GM18870 (cell line): Measurements from ENCODE around the gene LMAN2.
A peak's percentile ranks its signal among the peaks of the same experiment; 100 is the strongest.

Source experiments
- ATAC-seq: cut with Tn5 transposase; IDR thresholded peaks from one replicate; pipeline ENCODE4 v1.9.1; 2021; ENCODE audit warnings: moderate library complexity; ENCODE audit not compliant: unreplicated experiment

Gene LMAN2, protein sequence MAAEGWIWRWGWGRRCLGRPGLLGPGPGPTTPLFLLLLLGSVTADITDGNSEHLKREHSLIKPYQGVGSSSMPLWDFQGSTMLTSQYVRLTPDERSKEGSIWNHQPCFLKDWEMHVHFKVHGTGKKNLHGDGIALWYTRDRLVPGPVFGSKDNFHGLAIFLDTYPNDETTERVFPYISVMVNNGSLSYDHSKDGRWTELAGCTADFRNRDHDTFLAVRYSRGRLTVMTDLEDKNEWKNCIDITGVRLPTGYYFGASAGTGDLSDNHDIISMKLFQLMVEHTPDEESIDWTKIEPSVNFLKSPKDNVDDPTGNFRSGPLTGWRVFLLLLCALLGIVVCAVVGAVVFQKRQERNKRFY

GRCh38 chr5:177351392-177352329 lies at the start of gene LMAN2:
LMAN2 (minus strand) TSS chr5:177351668; CDS start chr5:177351647, 21 bp downstream.
- peak; percentile 89 for ATAC-seq

DNA sequence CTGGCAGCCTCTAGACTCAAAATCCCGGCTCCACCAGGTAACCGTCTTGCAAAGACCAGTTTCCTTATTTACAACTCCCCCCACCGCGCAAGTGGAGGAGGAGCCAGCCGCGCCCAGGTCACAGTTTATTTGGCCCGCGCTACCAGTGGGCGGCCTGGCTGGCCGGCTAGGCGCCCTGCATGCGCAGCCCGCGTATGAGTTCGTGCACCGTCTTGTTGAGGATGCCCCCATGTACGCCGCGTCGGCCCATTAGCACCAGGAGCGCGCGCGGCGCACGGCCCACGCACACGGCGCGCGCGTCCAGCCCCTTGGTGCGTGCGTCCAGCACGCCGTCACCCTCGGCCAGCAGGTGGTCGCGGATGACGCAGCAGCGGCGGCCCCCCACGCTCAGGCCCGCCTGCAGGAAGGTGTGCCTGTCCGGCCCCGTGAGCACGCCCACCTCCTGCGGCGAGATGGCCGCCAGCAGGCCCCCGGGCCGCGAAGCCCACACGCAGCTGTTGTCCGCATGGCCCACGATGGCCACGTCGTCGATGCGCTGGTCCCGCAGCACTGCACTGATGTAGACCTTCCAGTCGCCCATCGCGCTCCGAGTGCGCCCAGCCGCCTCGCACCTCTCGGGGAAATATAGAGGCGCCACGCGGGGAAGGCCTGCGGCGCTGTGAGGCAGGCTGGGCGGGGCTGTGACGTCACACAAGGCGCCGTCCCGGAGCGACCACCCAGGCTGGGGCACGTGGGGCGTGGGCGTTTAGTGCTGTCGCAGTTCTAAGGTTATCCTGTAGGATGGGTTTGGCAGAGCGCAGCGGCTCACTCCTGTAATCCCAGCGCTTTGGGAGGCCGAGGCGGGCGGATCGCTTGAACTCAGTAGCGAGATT lies 48.8 kb upstream of the LMAN2 start, which contains the start of gene PFN3:
Gene PFN3 (minus strand): TSS at position 665 of the 872 bp plus-strand sequence. CDS start 85 bp downstream, at position 580.
- no peak for ATAC-seq

- ATAC-seq, result no peak
Observed at GRCh38 chr5:177397875-177398390, 46.5 kb upstream of the LMAN2 start.

DNA sequence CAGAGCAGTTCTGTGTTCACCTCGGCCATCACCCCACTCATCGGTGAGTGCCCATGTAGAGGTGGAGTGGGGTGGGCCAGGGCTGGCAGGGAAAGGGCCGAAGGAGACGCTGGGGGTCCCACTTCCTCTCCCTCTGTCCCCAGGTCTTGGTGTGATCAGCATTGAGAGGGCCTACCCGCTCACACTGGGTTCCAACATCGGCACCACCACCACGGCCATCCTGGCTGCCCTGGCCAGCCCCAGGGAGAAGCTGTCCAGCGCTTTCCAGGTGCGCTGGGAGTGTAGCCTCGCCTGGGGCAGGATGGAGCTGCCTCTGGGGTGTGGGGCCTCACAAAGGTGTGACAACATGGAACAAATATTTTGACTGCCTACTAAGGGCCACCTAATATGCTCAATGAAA lies 45.3 kb upstream of the LMAN2 start:
- ATAC-seq, result no peak

- ATAC-seq, result no peak
Observed at GRCh38 chr5:177396078-177396477, 44.6 kb upstream of the LMAN2 start.

DNA sequence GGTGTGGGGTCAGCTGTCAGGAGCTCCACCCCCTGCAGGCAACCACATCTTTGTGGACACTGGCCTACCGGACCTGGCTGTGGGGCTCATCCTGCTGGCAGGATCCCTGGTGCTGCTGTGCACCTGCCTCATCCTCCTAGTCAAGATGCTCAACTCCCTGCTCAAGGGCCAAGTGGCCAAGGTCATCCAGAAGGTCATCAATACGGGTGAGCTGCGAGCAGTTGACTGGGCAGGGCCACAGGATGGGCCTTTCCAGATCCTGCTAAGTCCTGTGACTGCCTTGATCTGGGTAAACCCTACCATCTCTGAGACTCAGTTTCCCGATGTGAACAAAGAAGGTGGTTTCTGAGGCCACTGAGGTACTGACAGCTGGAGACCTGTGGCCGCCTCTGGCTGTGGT lies 42.5 kb upstream of the LMAN2 start:
- ATAC-seq, result no peak

- ATAC-seq, result no peak
Observed at GRCh38 chr5:177393206-177393765, 41.8 kb upstream of the LMAN2 start.

DNA sequence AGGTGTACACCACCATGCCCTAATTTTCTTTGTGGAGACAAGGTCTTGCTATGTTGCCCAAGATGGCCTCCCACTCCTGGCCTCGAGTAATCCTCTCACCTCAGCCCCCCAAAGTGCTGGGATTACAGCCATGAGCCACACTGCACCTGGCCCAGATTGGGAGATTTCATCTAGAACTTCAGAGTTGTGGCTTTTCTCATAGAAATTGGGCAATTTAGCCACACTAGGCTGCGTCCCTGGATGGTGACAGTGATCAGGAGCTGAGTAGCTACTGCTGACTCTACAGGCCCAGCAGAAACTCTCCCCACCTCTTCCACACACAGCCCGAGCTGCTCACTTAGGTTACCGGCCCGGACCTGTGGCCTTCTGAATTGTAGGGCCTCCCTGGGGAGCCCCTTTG lies 41.3 kb upstream of the LMAN2 start:
- ATAC-seq, result no peak

- no peak for ATAC-seq
Observed at GRCh38 chr5:177390363-177391300, 39.2 kb upstream of the LMAN2 start.

- ATAC-seq, result peak; percentile 41
Observed at GRCh38 chr5:177389241-177390169, 38.0 kb upstream of the LMAN2 start.

DNA sequence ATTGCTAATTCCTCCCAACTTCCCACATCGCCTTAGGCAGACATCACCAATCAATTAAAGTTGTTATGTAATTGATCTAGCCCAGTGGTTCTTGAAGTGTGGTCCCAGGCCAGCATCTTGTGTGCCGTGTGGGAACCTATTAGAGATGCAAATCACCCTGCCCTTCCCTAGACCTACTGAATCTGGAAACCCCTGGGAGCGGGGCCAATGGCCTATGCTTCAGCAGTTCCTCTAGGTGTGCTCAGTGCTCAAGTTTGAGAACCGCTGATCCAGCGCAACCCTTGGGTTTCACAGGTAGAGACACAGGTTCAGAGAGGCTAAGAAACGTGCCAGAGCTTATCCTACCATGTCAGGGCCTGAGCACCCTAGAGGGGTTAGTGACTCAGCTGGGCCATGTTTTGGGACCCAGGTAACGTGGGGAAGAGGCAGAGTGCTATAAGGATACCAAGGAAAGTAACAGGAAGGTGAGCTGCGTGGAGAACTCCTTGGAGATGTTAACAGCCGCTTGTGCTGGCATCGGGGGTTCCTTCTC lies 37.1 kb upstream of the LMAN2 start:
- no peak for ATAC-seq

DNA sequence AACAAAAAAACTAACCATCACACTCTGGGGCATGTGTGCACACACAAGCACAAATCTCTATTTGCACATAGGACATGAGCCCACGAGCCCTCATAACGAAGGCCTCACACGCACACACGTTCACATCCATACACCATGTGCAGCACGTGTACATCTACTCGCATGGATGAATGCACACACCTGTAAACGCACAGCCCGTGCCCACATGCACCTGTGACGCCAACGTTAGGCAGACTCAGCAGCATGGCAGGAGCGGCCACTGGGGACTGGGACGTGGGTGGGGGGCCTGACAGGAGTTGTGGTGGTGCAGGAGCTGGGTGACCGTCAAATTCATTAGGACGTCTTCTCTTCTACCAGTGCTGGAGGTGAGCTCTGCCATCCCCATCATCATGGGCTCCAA lies 35.9 kb upstream of the LMAN2 start:
- no peak for ATAC-seq

GRCh38 chr5:177386542-177386941 lies 35.1 kb upstream of the LMAN2 start:
- ATAC-seq, result no peak

- no peak for ATAC-seq
Observed at GRCh38 chr5:177385720-177386119, 34.3 kb upstream of the LMAN2 start.

GRCh38 chr5:177384134-177384533 lies 32.7 kb upstream of the LMAN2 start, which contains the start of gene SLC34A1:
SLC34A1 (plus strand) TSS chr5:177384434; CDS start chr5:177385742, 1,308 bp downstream.
- no peak for ATAC-seq

DNA sequence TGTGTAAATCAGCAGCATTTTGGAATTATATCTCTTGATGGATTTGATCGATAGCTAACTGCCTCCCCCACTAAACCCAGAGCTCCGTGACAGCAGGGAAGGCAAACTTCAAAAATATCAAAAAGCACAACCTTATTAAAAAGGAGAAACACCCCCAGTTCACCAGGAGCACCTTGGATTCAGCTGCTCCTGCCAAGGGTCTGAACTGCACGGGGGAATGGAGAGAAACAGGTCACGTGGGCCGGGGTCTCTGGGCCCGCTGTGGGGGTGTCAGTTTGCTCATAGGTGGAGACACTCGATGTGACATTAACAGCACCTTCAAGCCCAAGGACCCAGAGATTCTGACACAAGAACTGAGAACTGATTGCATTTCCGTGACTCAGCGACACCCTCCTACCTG lies 31.7 kb upstream of the LMAN2 start:
- no peak for ATAC-seq

GRCh38 chr5:177382423-177383029 lies 31.1 kb upstream of the LMAN2 start:
- no peak for ATAC-seq
